H1 (cell line): Measurements from ENCODE around the gene ZSWIM6. TPM values are rescaled to one million over a fixed set of nuclear protein-coding genes. Genes with fewer than 3 reads are reported as not detected.

Source experiments
- CTCF ChIA-PET: fragments of 300-600 bp; sonication (Branson Sonifier 250); formaldehyde crosslinking; loops from one replicate; lab custom pipeline; 2021; ENCODE audit not compliant: partially characterized antibody; lab: Charles Lee
- POLR2A ChIA-PET: fragments of 300-600 bp; sonication (Branson Sonifier 250); formaldehyde crosslinking; loops from one replicate; lab custom pipeline; 2021; ENCODE audit warnings: inconsistent platforms; ENCODE audit not compliant: partially characterized antibody; lab: Charles Lee
- DNase-seq, 2 experiments: peaks; one replicate each; pipeline versions ENCODE4 v3.0.0 to v3.0.0-alpha.2; 2010 to 2022; ENCODE audit warnings: low spot score in 2 of 2, low read depth in 1 of 2, mixed read lengths in 1 of 2
- FAIRE-seq: peaks from 2 replicates; lab custom pipeline; 2011; peaks lifted over from hg19 to GRCh38; lab: Jason Lieb, UNC
- H2AFZ ChIP-seq: 2 replicates; pipeline ENCODE4 v1.8.1; 2012; ENCODE audit warnings: low read length, inconsistent platforms
- H2AK5ac ChIP-seq: 2 replicates; pipeline ENCODE4 v1.6.1; 2013; ENCODE audit warnings: low read depth, low read length
- H2BK120ac ChIP-seq: replicated peaks from 2 replicates; pipeline ENCODE3; 2013; ENCODE audit warnings: low read depth, low read length, inconsistent platforms
- H2BK12ac ChIP-seq: 2 replicates; pipeline ENCODE4 v1.6.1; 2013; ENCODE audit warnings: low read depth, low read length
- H2BK15ac ChIP-seq: 2 replicates; pipeline ENCODE4 v1.6.1; 2013; ENCODE audit warnings: low read length
- H2BK20ac ChIP-seq: 2 replicates; pipeline ENCODE4 v1.6.1; 2013; ENCODE audit warnings: low read length
- H2BK5ac ChIP-seq: 2 replicates; pipeline ENCODE4 v1.6.1; 2013; ENCODE audit warnings: low read depth, low read length
- H3K14ac ChIP-seq: 2 replicates; pipeline ENCODE4 v1.6.1; 2013; ENCODE audit warnings: inconsistent platforms; ENCODE audit not compliant: insufficient read length
- H3K18ac ChIP-seq: 2 replicates; pipeline ENCODE4 v1.6.1; 2013; ENCODE audit warnings: low read length; ENCODE audit errors: extremely low read depth
- H3K23ac ChIP-seq: 2 replicates; pipeline ENCODE4 v1.6.1; 2013; ENCODE audit warnings: inconsistent platforms; ENCODE audit not compliant: insufficient read length
- H3K23me2 ChIP-seq: 2 replicates; pipeline ENCODE4 v1.6.1; 2013; ENCODE audit warnings: low read depth, low read length
- H3K27ac ChIP-seq: 2 replicates; pipeline ENCODE4 v1.6.1; 2011; ENCODE audit warnings: low read depth, low read length, inconsistent platforms
- H3K27me3 ChIP-seq, 4 experiments: replicated peaks in 1 of 4; 1 replicate in 1 of 4; 2 replicates in 3 of 4; pipeline versions ENCODE4 v1.6.1 to v1.8.1; 2011 to 2013; ENCODE audit warnings: low read length in 3 of 4, mild to moderate bottlenecking in 3 of 4, inconsistent platforms in 2 of 4, mixed read lengths in 2 of 4, moderate library complexity in 1 of 4; ENCODE audit not compliant: control insufficient read depth in 3 of 4, insufficient read depth in 3 of 4; ENCODE audit errors: extremely low read depth in 1 of 4
- H3K36me3 ChIP-seq, 4 experiments: 2 replicates each; pipeline versions ENCODE4 v1.6.1 to v1.8.1; 2011 to 2013; ENCODE audit warnings: mild to moderate bottlenecking in 4 of 4, low read length in 3 of 4, moderate library complexity in 2 of 4, control low read depth in 1 of 4, inconsistent platforms in 1 of 4; ENCODE audit not compliant: insufficient read depth in 4 of 4, control insufficient read depth in 2 of 4
- H3K4ac ChIP-seq: replicated peaks from 2 replicates; pipeline ENCODE3; 2013; ENCODE audit warnings: low read length, low read depth, mixed read lengths, inconsistent platforms; ENCODE audit not compliant: insufficient read length
- H3K4me1 ChIP-seq, 4 experiments: replicated peaks in 1 of 4; 1 replicate in 1 of 4; 2 replicates in 3 of 4; pipeline versions ENCODE4 v1.6.1 to v1.8.1; 2011 to 2013; ENCODE audit warnings: low read length in 3 of 4, inconsistent platforms in 2 of 4, mixed read lengths in 1 of 4; ENCODE audit not compliant: insufficient read depth in 4 of 4, control insufficient read depth in 3 of 4
- H3K4me2 ChIP-seq, 2 experiments: 2 replicates each; pipeline versions ENCODE4 v1.6.1 to v1.8.1; 2011 to 2013; ENCODE audit warnings: low read depth in 2 of 2, low read length in 2 of 2, control low read depth in 1 of 2, inconsistent platforms in 1 of 2, mild to moderate bottlenecking in 1 of 2; ENCODE audit not compliant: insufficient read depth in 1 of 2
- H3K4me3 ChIP-seq, 4 experiments: fragments of 200-600, 300-600 bp in 1 of 4; sonication (generic), shearing (Covaris generic), sonication (Bioruptor Twin) in 1 of 4; 2 replicates each; pipeline versions ENCODE4 v1.5.1 to v1.8.1; 2011 to 2016; ENCODE audit warnings: low read length in 4 of 4, low read depth in 3 of 4, control low read depth in 2 of 4, inconsistent platforms in 2 of 4, mild to moderate bottlenecking in 2 of 4, mixed read lengths in 1 of 4, moderate library complexity in 1 of 4; ENCODE audit not compliant: insufficient read depth in 2 of 4; ENCODE audit errors: extremely low read depth in 1 of 4
- H3K56ac ChIP-seq: replicated peaks from 2 replicates; pipeline ENCODE3; 2013; ENCODE audit warnings: low read depth, mild to moderate bottlenecking, mixed read lengths, low read length, inconsistent platforms; ENCODE audit not compliant: insufficient read length
- H3K79me1 ChIP-seq: 2 replicates; pipeline ENCODE4 v1.6.1; 2013; ENCODE audit warnings: low read depth, low read length, control low read depth
- H3K79me2 ChIP-seq, 2 experiments: 2 replicates each; pipeline versions ENCODE4 v1.6.1 to v1.8.1; 2012 to 2013; ENCODE audit warnings: low read length in 2 of 2, mild to moderate bottlenecking in 2 of 2, inconsistent platforms in 1 of 2; ENCODE audit not compliant: insufficient read depth in 2 of 2, control insufficient read depth in 1 of 2
- H3K9ac ChIP-seq, 4 experiments: replicated peaks in 1 of 4; 1 replicate in 1 of 4; 2 replicates in 3 of 4; pipeline versions ENCODE4 v1.6.1 to v1.8.1; 2011 to 2013; ENCODE audit warnings: low read depth in 3 of 4, low read length in 3 of 4, control low read depth in 2 of 4, mild to moderate bottlenecking in 2 of 4, moderate library complexity in 2 of 4, inconsistent platforms in 1 of 4; ENCODE audit errors: extremely low read depth in 1 of 4
- H3K9me3 ChIP-seq, 2 experiments: 2 replicates each; pipeline versions ENCODE4 v1.6.1 to v1.8.1; 2012 to 2013; ENCODE audit warnings: mild to moderate bottlenecking in 2 of 2, moderate library complexity in 2 of 2, control low read depth in 1 of 2, inconsistent platforms in 1 of 2, low read depth in 1 of 2, low read length in 1 of 2, mixed read lengths in 1 of 2; ENCODE audit not compliant: insufficient read depth in 2 of 2
- H4K20me1 ChIP-seq, 2 experiments: replicated peaks in 1 of 2; 2 replicates each; pipeline versions ENCODE3 to v1.8.1; 2011 to 2013; ENCODE audit warnings: inconsistent platforms in 2 of 2, low read length in 2 of 2, mild to moderate bottlenecking in 1 of 2; ENCODE audit not compliant: insufficient read depth in 2 of 2, control insufficient read depth in 1 of 2
- H4K5ac ChIP-seq: 2 replicates; pipeline ENCODE4 v1.6.1; 2013; ENCODE audit warnings: low read length, low read depth, mixed read lengths, inconsistent platforms; ENCODE audit not compliant: insufficient read length
- H4K8ac ChIP-seq: 2 replicates; pipeline ENCODE4 v1.8.0; 2013; ENCODE audit warnings: mild to moderate bottlenecking, moderate library complexity, low read length, inconsistent platforms; ENCODE audit not compliant: insufficient read depth; ENCODE audit errors: extremely low read depth
- H4K91ac ChIP-seq: replicated peaks from 2 replicates; pipeline ENCODE3; 2013; ENCODE audit warnings: low read length, mixed read lengths, inconsistent platforms; ENCODE audit not compliant: insufficient read length
- GABPA ChIP-seq: IDR thresholded peaks from 2 replicates; pipeline ENCODE4 v1.6.1; 2011; ENCODE audit warnings: mild to moderate bottlenecking, low read length, moderate library complexity, borderline replicate concordance; ENCODE audit not compliant: insufficient read depth
- NRF1 ChIP-seq: IDR thresholded peaks from 2 replicates; pipeline ENCODE4 v1.6.1; 2011; ENCODE audit warnings: mild to moderate bottlenecking, low read depth, low read length, improper control_type of control experiment
- WGBS, 2 experiments: shearing (Covaris generic) in 1 of 2; methylation state at CpG; one replicate each; pipeline versions ENCODE4 v1.1.6 to v1.1.7; 2013 to 2015; ENCODE audit warnings: low lambda C conversion rate in 2 of 2, mixed read lengths in 2 of 2, inconsistent platforms in 1 of 2, low coverage in 1 of 2, missing lambda C conversion rate in 1 of 2; ENCODE audit not compliant: insufficient replicate concordance in 2 of 2, insufficient coverage in 1 of 2, insufficient read length in 1 of 2; ENCODE audit errors: extremely low coverage in 1 of 2, missing lambda C conversion rate in 1 of 2; 5-methylcytosine and 5-hydroxymethylcytosine counted together
- polyA plus RNA-seq, 7 experiments: library from polyadenylated mRNA; depleted of rRNA in 3 of 7; stranded (reverse) in 5 of 7; unstranded in 2 of 7; fragments of >200 nt in 5 of 7; fragments of 200-250 nt in 2 of 7; gene quantifications; 1 replicate in 5 of 7; 2 replicates in 1 of 7; 4 replicates in 1 of 7; pipeline versions ENCODE4 v1.2.1 to v1.2.3, GENCODE V29; 2011 to 2013; ENCODE audit warnings: missing spikeins in 2 of 7, mixed read lengths in 2 of 7
- total RNA-seq: library from RNA; stranded (reverse); fragmentation: NEBNext Ultra II Directional; extraction: Animal tissue kit (Norgen Biotek cat#: 25700); gene quantifications from 2 replicates; pipeline ENCODE4 v1.2.1, GENCODE V29; 2021
- TF ChIP-seq, protein P1 (sequence below): IDR thresholded peaks from 2 replicates; pipeline ENCODE4 v1.6.1; 2012; ENCODE audit warnings: inconsistent platforms
- TF ChIP-seq, protein P2 (sequence below): IDR thresholded peaks from 2 replicates; pipeline ENCODE4 v1.6.1; 2011; ENCODE audit warnings: low read length, improper control_type of control experiment

Gene ZSWIM6
- total and polyA plus RNA-seq, 2 of the 8 experiments (the other 6 are each of a cell fraction or from before 2014, with no cell fraction given) = 7.9 to 12.4 TPM

DNA sequence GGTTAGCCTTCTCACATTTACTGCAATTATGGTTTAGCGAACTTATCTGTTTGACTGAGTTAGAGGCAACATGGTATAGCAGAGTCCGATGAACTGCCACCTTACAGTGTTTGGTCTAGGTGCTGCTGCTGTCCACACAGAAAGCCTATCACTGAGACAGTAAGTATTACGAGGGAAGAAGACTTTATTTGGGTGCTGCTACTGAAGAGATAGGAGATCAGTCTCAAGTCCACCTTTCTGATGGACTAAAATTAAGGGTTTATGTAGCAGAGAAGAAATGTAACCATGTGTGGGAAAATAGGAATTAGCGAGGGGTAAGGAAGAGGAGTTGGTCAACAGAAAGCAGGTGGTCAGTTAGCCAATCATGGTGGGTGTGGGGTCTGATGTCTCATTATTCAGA lies 109.7 kb downstream of the ZSWIM6 start:
- H2AK5ac ChIP-seq = no peak overlapping the region
- no peak overlapping the region for H3K14ac ChIP-seq
- no peak for DNase-seq
- no peaks in the 10 kb centered on the region for H3K79me1 ChIP-seq
- H3K79me2 ChIP-seq = peaks cover 0 to 22% of the 10 kb centered on the region in 2 experiments; a peak in 2 of 4 replicates
- no peak overlapping the region for H3K4me2 ChIP-seq
- no peak overlapping the region for H3K18ac ChIP-seq
- POLR2A ChIA-PET = no interaction called here
- FAIRE-seq = no peak
- no peak overlapping the region for H3K23ac ChIP-seq
- no peak overlapping the region for H4K5ac ChIP-seq
- H3K27me3 ChIP-seq = no peaks in the 10 kb centered on the region
- no peak overlapping the region for H3K9ac ChIP-seq
- CTCF ChIA-PET = interaction anchor here (0.9 to 1.7 kb wide), 2 partner anchors 21 to 27 kb away, joined by 3 read pairs; no protein-coding TSS in a partner anchor
- no peak overlapping the region for H2BK5ac ChIP-seq
- H2BK120ac ChIP-seq = no peak overlapping the region
- peaks cover 24 to 25% of the 10 kb centered on the region in 2 experiments; a peak in 3 of 4 replicates for H3K9me3 ChIP-seq
- H4K91ac ChIP-seq = no peak overlapping the region
- H3K23me2 ChIP-seq = no peaks in the 10 kb centered on the region
- H2BK20ac ChIP-seq = no peak overlapping the region
- no peak overlapping the region for H3K56ac ChIP-seq
- no peak overlapping the region for H4K8ac ChIP-seq
- H2BK12ac ChIP-seq = no peak overlapping the region
- H4K20me1 ChIP-seq = no peaks in the 10 kb centered on the region
- no peak overlapping the region for H2BK15ac ChIP-seq
- no peak overlapping the region for H3K4ac ChIP-seq
- peaks cover 0 to 6% (median 0%) of the 10 kb centered on the region in 4 experiments; a peak in 1 of 8 replicates for H3K36me3 ChIP-seq
- 97% methylated on average over 4 of the region's 4 CpGs; no CpG with 5 or more reads in 1 of the 2 experiments for WGBS, 2 experiments
- H3K4me1 ChIP-seq = no peaks in the 10 kb centered on the region
- H2AFZ ChIP-seq = no peak overlapping the region
- no peak overlapping the region for H3K4me3 ChIP-seq
- H3K27ac ChIP-seq = no peak overlapping the region
- TF ChIP-seq GABPA (no peak), NRF1 (no peak)
- TF ChIP-seq, protein P1, sequence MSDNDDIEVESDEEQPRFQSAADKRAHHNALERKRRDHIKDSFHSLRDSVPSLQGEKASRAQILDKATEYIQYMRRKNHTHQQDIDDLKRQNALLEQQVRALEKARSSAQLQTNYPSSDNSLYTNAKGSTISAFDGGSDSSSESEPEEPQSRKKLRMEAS = no peak
- TF ChIP-seq, protein P2, sequence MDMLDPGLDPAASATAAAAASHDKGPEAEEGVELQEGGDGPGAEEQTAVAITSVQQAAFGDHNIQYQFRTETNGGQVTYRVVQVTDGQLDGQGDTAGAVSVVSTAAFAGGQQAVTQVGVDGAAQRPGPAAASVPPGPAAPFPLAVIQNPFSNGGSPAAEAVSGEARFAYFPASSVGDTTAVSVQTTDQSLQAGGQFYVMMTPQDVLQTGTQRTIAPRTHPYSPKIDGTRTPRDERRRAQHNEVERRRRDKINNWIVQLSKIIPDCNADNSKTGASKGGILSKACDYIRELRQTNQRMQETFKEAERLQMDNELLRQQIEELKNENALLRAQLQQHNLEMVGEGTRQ = no peak
